Activated CD4-positive, alpha-beta T cell treated with anti-CD3 and anti-CD28 coated beads, Interleukin-2, amount 50 U/mL, for 4 hours (primary cell): ENCODE measurements around the gene AFF1.

Source experiments
- DNase-seq, 2 experiments: peaks; one replicate each; pipeline ENCODE4 v3.0.0-alpha.2; 2020

The AFF1 gene

DNA sequence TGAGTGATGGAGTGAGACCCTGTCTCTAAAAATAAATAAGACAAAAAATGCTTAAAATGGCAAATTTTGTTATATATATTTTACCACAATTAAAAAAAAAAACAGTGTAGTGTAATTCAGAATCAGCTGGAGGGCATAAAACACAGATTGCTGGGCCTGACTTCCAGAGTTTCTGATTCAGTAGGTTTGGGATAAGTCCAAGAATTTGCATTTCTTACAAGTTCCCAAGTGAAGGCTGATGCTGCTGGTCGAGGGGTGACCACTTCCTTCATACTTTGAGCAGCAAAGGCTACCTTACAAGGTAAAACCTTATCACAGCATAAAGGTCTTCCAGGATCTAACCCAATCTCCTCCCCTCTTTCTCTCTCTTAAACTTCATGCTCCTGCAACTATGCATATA lies 244.9 kb downstream of the AFF1 start:
- no peak for DNase-seq

DNA sequence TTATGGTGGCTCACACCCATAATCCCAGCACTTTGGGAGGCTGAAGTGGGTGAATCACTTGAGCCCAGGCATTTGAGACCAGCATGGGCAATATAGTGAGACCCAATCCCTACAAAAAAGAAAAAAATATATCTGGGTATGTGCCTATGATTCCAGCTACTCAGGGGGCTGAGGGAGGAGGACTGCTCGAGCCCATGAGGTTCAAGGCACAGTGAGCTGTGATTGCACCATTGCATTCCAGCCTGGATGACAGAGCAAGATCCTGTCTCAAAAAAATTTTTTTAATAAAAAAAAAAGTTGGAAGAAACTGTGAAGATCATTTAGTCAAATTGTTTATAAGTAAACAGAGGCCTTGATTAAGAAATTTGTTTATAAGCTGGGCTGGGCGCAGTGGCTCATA lies 246.0 kb downstream of the AFF1 start:
- no peak for DNase-seq

- no peak for DNase-seq
Measured at GRCh38 chr4:87185146-87185870, 250.5 kb downstream of the AFF1 start.

DNA sequence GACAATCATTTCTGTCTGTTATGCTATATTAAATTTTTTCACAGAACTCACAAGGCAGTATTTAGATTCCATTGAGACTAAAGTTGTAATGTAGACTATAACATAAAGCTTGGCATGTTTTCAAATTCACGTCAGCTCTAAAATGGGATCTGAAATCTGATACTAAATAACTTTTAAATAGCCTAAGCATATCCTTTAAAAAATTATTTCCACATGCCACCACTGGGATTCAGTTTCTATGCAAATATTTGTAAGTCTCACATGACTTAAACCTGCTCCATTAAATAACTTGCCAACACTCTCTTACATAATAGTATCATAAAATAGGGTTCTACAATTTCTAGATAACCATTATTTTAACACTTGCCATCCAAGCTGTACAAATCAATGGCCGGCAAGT lies 253.2 kb downstream of the AFF1 start:
- DNase-seq, result no peak

- DNase-seq, result no peak
Measured at GRCh38 chr4:87188932-87189331, 254.1 kb downstream of the AFF1 start.
